Activated naive CD8-positive, alpha-beta T cell treated with anti-CD3 and anti-CD28 coated beads, Interleukin-2, amount 50 U/mL, for 16 hours (primary cell): Measurements from ENCODE around the gene SYNGAP1.

ENCODE experiments used
- DNase-seq: peaks from one replicate; pipeline ENCODE4 v3.0.0-alpha.2; 2020; ENCODE audit warnings: low read depth, low spot score

The SYNGAP1 gene

GRCh38 chr6:33438978-33439594 lies 19.2 kb downstream of the SYNGAP1 start:
- DNase-seq, result no peak

- no peak for DNase-seq
Measured at GRCh38 chr6:33439956-33440648, 20.2 kb downstream of the SYNGAP1 start.

GRCh38 chr6:33440649-33441309 lies 20.9 kb downstream of the SYNGAP1 start:
- DNase-seq, result no peak

- no peak for DNase-seq
Measured at GRCh38 chr6:33441457-33441856, 21.6 kb downstream of the SYNGAP1 start.

GRCh38 chr6:33442283-33442682 lies 22.4 kb downstream of the SYNGAP1 start:
- DNase-seq, result no peak

GRCh38 chr6:33443025-33443424 lies 23.2 kb downstream of the SYNGAP1 start:
- DNase-seq, result no peak

GRCh38 chr6:33443619-33444504 lies 24.0 kb downstream of the SYNGAP1 start:
- no peak for DNase-seq

- no peak for DNase-seq
Measured at GRCh38 chr6:33445119-33445603, 25.3 kb downstream of the SYNGAP1 start.

GRCh38 chr6:33446356-33446755 lies 26.5 kb downstream of the SYNGAP1 start:
- DNase-seq, result no peak

- no peak for DNase-seq
Measured at GRCh38 chr6:33450434-33450833, 30.6 kb downstream of the SYNGAP1 start.

- no peak for DNase-seq
Measured at GRCh38 chr6:33451606-33452005, 31.7 kb downstream of the SYNGAP1 start.

- no peak for DNase-seq
Measured at GRCh38 chr6:33452496-33452895, 32.6 kb downstream of the SYNGAP1 start.

- DNase-seq, result no peak
Measured at GRCh38 chr6:33453393-33454008, 33.6 kb downstream of the SYNGAP1 start.

- DNase-seq, result peak; percentile 87
Measured at GRCh38 chr6:33454009-33454946, 34.4 kb downstream of the SYNGAP1 start, which contains the start of gene ZBTB9. Gene ZBTB9 (plus strand): TSS chr6:33454576. CDS start chr6:33455101, 525 bp downstream.

GRCh38 chr6:33455051-33455450 lies 35.2 kb downstream of the SYNGAP1 start:
- DNase-seq, result no peak

GRCh38 chr6:33456156-33456555 lies 36.3 kb downstream of the SYNGAP1 start:
- DNase-seq, result no peak

- DNase-seq, result no peak
Measured at GRCh38 chr6:33458676-33459075, 38.8 kb downstream of the SYNGAP1 start.

GRCh38 chr6:33459226-33459625 lies 39.4 kb downstream of the SYNGAP1 start:
- DNase-seq, result no peak

GRCh38 chr6:33466075-33466735 lies 46.3 kb downstream of the SYNGAP1 start:
- no peak for DNase-seq

- no peak for DNase-seq
Measured at GRCh38 chr6:33467091-33467490, 47.2 kb downstream of the SYNGAP1 start.
